ENCODE data around the gene PCSK2.

PCSK2 gene

GRCh38 chr20:17399303-17399985 is 172.6 kb downstream of the PCSK2 start:
- no peak for DNase-seq (ENCODE audit: low spot score)

GRCh38 chr20:17403461-17403860 is 176.6 kb downstream of the PCSK2 start:
- DNase-seq (ENCODE audit: low spot score): no peak

- DNase-seq (ENCODE audit: low spot score): no peak
These were observed 179.3 kb downstream of the PCSK2 start for GRCh38 chr20:17406051-17406590.

GRCh38 chr20:17407550-17407949 is 180.7 kb downstream of the PCSK2 start:
- no peak for DNase-seq (ENCODE audit: low spot score)

- no peak for DNase-seq (ENCODE audit: low spot score)
These were observed 190.4 kb downstream of the PCSK2 start for GRCh38 chr20:17417225-17417624.

GRCh38 chr20:17418737-17419136 is 191.9 kb downstream of the PCSK2 start:
- no peak for DNase-seq (ENCODE audit: low spot score)

GRCh38 chr20:17419479-17420041 is 192.7 kb downstream of the PCSK2 start:
- no peak for DNase-seq (ENCODE audit: low spot score)

GRCh38 chr20:17421493-17421892 is 194.7 kb downstream of the PCSK2 start:
- DNase-seq (ENCODE audit: low spot score): no peak

- DNase-seq (ENCODE audit: low spot score): no peak
These were observed 196.9 kb downstream of the PCSK2 start for GRCh38 chr20:17423782-17424181.

- no peak for DNase-seq (ENCODE audit: low spot score)
These were observed 200.8 kb downstream of the PCSK2 start for GRCh38 chr20:17427638-17428037.

GRCh38 chr20:17430125-17430950 is 203.5 kb downstream of the PCSK2 start:
- no peak for DNase-seq (ENCODE audit: low spot score)

GRCh38 chr20:17431621-17432364 is 205.0 kb downstream of the PCSK2 start:
- peak; percentile 49 for DNase-seq (ENCODE audit: low spot score)

- DNase-seq (ENCODE audit: low spot score): no peak
These were observed 209.8 kb downstream of the PCSK2 start for GRCh38 chr20:17436664-17437063.

GRCh38 chr20:17437251-17437650 is 210.4 kb downstream of the PCSK2 start:
- DNase-seq (ENCODE audit: low spot score): no peak

- DNase-seq (ENCODE audit: low spot score): no peak
These were observed 211.7 kb downstream of the PCSK2 start for GRCh38 chr20:17438436-17439039.

GRCh38 chr20:17439616-17440296 is 212.9 kb downstream of the PCSK2 start:
- no peak for DNase-seq (ENCODE audit: low spot score)

- DNase-seq (ENCODE audit: low spot score): no peak
These were observed 214.9 kb downstream of the PCSK2 start for GRCh38 chr20:17441745-17442144.

- no peak for DNase-seq (ENCODE audit: low spot score)
These were observed 215.7 kb downstream of the PCSK2 start for GRCh38 chr20:17442588-17442987.

GRCh38 chr20:17443131-17443858 is 216.5 kb downstream of the PCSK2 start:
- DNase-seq (ENCODE audit: low spot score): no peak

- no peak for DNase-seq (ENCODE audit: low spot score)
These were observed 217.3 kb downstream of the PCSK2 start for GRCh38 chr20:17444091-17444490.
